ENCODE data around the gene PHGDH.
"Not testable (repeated sequence)": the region's sequence is repeated elsewhere in the genome, so short reads cannot be mapped to it uniquely, and the experiment has no call there.

The PHGDH gene

DNA sequence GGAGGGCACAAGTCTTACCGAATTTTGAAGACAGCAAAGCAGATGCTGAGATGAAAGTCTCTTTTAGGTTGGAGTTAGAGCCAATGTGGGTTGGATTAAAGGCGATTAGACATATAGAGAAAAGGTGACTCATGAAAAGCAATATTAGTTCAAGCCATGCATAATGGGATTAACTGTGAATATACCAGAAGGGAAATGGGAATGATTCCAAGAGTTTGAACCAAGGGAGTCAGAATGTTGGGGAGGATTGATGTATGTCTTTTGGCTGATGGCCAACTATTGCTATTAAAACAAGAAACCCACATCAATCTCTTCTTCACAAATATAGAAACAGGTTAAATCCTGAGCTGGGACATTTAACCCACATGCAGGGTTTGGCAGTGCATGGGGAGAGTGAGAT lies 55.8 kb downstream of the PHGDH start:
- DNase-seq: no peak

DNA sequence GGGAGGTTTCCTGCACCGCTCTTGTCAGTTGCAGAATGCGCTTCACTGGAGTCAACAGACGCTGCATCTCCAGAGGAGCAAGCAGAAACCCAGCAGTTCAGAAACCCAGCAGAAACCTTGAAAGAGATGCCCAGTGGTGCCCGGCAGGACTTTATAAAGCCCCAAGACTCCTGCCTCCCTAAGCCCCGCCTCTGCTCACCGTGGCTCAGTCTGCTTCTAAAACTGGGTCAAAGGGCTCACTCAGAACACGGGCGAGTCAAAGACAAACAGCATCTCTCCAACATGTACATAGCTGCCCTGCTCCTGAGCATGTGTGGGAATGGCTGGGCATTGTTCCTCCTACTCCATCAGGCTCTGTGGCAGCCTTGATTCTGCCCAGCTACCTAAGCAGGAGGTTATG lies 57.0 kb downstream of the PHGDH start, which contains the start of gene HMGCS2:
TSS of gene HMGCS2 (minus strand) at position 128 of the 400 bp plus-strand sequence. CDS start at position 67, 61 bp downstream.
- DNase-seq: no peak

DNA sequence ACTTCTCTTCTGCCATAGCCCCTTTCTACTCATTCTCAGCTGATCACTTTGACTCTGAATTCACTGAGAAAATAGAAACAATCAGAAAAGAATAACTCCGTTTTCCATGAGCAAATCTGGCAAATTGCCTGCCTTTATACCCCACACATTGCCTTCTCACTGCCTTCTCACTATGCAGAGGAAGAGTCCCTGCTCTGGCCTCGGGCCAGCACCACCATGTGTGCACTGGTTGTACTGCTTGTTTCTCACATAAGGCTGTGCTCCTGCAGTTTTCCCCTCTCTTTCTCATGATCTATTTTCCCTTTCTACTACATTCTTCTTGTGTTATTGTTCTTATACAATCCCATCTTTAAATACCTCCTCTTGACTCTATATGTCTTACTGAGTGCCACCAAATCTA lies 59.3 kb downstream of the PHGDH start:
- DNase-seq: peak; percentile 47

DNA sequence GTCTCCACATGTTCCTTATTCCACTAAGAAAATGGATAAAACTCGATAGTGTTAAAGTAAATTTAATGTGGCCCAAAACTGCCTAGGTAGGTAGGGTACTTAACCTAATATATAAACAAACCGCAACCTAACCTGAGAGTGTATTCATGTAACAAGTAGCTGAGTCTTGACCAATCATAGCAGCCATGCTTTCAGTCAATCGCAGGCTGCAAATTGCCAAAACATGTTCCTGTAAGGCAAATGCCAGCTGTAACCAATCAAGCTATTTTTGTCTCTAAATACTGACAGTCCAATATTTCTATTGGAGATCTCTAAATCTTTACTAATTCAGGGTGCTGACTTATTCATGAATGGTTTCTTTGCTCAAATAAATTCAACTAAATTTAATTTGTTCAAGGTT lies 60.0 kb downstream of the PHGDH start:
- no peak for DNase-seq

DNA sequence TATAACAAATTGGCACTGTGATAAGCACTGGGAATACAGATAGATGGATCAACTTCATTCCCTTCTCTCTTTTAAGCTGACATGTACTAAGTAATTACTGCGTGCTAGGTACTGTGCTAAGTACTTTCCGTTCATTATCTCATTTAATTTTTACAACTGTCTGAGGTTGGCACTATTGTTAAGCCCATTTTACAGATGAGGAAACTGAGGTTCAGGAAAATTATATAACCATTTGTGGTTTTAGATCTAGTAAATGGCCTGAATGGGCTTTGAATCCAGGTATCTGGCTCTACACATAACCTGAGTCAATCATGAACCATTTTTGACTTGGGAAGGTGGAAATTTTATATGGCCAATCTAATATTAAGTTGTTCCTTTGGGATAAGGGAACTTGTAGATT lies 60.6 kb downstream of the PHGDH start:
- DNase-seq: no peak

DNA sequence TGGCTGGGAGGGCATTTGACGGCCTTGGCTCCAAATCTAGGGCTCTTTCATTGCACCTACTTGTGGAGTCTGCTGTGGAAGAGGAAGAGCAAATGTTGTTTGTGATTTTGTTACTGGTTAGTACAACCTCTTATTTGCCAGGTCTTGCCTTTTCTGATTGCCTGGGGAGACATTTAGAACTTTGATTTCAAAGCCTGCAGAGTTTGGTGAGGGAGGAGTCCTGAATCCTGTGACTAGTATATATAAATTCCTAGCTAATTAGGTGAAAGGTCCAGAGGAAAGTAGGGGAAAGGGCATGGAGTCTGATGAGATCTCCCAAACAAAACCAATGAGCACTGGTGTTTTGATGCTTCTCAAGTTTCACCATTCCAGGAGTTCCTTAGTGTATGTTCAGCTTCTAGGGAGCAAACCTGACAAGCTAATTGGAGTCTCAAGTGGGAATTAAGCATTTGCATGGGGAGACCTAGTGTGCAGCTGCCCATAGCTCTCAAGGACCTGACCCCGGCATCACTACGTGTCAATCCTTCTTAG lies 62.0 kb downstream of the PHGDH start:
- DNase-seq: peak; percentile 47

DNA sequence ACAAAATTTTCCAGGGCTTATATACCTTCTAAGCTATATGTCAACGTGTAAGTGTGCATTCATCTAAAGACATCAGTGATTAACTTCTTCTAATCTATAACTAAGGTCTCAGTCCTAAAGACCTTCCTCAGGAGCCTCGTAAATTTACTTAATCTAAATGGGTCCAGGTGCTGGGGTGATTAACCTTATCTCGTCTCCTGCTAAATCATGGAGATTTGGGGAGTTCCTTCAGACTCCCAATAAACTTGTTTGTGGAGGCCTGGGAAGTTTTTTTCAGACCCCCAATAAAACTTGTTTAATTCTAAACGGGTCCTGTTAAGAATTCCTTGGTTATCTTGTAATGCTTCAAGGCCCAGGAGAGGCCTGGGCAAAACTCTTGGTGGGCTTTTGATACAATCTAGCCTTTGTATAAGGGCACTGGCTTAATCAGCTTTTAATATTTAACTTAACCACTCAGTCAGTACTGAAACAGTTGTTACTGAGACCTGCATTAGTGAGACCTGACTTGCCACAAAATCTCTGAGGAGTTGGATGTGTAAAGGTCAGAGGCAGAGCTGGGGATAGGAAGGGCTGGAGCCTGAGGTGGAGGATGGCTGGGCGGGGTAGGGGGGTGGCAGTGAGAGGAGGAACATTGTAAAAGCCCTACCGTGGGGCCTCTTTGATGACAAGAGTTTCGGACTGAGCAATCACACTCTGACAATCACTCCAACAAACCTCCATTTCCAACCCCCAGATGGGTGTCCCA lies 63.2 kb downstream of the PHGDH start:
- no peak for DNase-seq

DNA sequence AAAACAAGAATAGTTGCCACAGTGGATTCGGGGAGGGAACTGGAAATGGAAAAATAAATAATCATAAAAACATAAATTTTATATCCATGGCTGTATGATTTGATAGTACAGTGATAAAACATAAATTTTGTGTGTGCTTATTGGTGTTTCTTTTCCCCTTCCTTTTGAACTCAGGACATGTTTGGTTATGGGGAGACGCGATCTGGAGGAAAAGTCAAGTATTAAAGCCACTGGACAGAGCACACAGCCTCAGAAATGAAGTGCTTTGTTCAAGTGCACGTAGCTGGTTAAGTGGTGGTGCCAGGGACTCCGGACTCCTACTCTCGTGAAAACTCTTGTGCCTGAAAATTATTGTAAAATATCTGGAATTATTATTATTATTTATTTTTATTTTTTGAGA lies 66.6 kb downstream of the PHGDH start:
- DNase-seq: no peak

DNA sequence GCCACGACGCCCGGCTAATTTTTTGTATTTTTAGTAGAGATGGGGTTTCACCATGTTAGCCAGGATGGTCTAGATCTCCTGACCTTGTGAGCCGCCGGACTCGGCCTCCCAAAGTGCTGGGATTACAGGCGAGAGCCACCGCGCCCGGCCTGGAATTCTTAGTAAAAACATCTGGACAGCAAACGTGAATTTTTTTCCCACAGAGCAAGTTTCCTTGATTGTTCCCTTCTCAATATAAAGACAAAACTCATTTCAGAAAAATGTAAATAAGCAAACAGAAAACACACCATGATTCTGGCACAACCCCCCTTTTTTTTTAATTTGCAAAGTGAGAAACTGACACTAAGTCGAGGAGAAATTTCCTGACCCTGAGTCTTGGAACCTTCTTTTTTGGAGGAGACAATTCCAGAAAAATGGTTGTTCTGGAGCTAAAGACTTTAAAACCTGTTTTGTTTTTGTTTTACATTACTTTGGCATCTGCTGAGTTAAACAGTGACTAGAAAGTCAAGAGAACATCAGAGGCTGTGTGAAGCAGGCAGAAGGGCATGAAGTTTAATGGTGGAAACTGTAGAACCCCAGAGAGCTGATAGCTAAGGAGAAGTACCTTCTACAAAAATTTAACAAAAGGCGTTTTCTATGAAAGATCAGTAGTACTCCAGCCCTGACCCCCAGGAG lies 67.3 kb downstream of the PHGDH start:
- no peak for DNase-seq

DNA sequence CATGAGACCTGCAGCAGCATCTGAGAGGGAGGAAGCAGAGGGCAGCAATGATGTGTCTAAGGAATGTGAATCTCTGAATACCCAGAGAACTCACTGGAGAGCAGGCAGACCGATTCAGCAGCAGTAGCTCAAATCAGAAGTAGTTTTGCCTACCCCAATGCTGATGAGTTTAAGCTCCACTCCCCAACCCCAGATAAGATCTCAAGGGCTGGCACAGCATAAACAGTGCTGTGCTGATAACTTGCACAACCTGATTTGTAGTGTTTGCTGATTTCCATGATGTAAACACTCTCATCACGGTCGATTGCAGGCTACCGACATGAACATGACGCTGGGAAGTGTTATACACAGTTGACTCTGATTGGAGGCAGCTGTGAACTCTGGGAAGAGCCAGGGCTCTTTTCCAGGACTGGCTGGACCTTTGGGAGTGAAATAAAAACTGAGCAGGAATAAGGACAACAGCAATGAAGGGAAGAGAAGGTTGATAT lies 68.2 kb downstream of the PHGDH start:
- DNase-seq: peak; percentile 51

DNA sequence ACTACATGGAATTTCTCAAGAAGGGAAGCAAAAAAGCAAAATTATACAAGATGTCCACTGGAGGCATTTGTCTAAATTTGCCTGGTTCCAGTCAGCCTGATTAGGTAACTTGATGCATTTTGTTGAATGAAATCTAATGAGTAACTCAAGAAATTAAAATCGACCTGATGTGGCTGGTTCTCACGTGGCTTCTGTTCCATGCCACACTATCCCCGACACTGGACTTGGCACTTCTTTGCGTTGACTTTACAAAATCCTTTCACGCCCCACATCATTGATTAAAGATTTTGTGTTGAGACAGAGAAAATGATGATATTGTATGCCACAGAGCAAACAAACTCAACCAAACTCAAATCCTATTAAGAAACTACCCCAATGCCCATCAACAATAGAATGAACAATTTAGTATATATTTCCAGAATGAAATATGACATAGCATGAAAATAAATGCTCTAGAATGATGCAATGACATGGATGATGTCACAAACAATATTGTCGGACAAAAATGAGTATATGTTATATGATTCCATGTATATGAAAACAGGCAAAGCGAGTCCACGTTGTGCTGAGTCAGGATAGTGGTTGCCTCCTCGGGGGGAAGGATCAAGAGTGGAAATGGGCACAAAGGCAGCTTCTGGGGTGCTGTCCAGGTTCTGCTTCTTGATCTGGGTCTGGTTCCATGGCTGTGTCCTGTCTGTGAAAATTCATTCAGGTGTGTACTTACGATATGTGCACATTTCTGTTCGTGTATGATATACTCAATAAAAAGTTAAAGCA lies 69.9 kb downstream of the PHGDH start:
- DNase-seq: no peak

DNA sequence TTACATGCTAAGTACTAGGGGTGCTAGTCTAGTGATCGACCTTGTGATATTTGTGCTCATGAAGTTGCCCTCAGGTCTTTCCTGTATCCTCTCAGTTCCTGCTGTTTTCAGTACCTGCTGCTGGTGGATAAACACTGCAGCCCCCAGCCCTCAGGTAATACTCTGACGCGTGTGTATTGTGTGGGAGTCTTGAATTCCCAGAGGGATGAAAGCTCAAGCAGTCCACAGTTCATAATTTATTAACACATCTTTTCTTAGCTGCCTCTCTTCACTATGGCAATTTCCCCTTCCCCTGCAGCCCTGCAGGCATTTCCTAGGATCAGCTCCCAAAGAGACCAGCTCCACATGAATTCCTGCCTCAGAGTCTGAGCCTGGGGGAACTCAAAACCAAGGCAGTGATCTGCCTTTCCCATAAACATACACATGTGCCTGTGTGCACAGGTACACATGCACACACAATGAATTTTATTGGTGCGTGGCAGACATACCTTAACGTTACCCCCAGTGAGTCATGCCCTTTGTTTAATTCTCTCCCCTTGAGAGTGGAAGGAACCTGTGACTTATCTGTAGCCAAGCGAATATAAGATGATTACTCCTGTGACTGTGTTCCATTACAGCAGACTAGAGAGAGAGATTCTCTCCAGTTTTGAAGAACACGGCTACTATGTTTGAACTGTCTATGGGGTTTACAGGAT lies 71.0 kb downstream of the PHGDH start:
- DNase-seq: peak; percentile 36

DNA sequence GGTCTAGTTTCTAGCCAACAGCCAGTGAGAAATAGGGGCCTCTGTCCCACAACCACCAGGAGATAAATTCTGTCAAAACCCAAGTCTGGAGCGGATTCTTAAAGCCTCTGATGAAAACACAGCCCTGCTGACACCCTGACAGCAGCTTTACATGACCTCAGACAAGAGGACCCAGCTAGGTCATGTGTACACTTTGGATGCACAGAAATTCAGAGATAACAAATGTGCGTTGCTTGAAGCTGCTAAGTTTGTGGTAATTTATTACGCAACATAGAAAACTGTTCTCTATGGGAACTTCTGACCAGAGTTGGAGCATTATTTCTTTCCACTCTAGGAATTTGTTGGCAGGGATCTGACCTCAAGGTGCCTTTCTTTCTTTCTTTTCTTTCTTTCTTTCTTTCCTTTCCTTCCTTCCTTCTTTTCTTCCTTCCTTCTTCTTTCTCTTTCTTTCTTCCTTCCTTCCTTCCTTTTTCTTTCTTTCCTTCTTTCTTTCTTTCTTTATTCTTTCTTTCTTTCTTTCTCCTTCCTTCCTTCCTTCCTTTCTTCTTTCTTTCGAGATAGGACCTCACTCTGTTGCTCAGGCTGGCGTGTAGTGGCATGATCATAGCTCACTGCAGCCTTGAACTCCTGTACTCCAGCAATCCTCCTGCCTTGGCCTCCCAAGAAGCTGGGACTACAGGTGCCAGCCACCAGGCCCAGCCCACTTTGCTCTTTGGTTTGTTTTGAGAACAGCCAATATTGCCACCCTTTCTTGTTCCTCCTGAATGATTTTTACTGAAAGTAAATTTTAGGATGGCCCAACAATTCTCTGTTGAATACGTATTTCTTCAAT lies 71.8 kb downstream of the PHGDH start:
- no peak for DNase-seq

DNA sequence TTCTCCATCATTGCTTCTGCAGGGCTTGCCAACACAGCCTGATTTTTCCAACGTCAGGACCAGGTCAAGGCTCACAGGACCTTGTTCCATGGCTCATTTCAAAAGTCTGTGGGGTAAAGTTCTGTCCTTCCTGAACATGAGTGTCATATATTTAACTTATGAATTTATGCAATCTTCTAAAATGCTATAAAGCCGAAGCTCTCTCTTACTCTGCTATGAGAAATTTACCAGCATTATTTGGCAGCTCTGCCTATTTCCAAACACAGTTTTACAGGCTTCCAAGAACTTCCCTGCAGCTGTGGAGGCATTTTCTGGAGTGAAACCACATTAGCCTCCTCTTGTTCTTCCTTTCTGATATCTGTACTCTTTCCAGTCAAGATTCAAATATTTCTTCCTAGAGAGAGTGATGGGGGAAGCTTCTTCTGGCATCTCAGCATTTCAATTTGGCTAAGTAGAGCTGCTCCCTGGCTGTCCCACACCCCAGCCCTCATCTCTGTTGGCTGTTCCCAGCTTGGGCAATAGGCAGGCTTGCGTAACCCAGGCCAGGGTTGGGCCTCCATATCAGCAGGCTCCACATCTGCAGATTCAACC lies 72.6 kb downstream of the PHGDH start:
- no peak for DNase-seq

DNA sequence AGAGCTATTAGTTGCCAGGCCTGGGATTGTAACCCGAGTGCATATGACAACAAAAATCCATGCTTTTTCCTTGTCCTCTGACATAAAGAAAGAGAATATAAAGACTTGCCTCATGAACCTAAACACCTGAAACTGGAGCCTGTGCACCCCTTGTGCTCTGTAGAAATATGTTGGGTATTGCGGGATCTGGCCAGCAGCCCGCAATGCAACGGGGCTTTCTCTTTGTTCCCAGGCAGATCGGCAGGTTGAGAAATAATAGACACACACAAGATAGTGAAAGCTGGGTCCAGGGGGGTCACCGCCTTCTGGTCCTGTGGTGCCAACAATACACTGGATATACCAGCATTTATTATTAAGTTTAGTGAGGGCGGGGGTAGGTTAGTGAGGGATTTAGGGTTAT lies 74.3 kb downstream of the PHGDH start:
- not testable (repeated sequence) for DNase-seq

DNA sequence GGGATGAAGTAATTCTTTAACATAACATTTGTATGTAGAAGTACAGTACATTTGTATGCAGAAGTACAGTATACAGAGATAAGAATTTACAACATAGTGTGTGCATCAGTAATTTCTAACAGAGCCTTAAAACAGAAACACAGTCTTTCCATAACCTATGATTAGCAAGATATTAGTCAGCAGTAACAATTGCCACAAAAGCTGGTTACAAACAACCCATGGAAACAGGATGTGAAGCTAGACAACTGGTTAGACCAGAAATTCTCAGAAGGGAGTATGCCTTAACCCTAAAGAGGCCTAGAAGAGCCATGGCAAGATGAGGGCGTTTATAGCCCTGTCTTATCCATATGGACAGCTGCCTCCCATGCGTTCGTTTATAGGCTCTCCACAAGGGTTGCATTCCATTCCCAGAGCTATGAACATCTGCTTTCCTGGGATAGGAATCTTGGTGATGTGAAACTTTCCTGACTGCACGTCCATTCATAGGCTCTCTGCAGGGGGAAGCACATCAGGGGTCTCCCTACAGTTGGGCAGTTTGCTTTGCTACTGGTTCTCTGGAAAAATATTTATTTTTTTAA lies 74.8 kb downstream of the PHGDH start:
- not testable (repeated sequence) for DNase-seq

DNA sequence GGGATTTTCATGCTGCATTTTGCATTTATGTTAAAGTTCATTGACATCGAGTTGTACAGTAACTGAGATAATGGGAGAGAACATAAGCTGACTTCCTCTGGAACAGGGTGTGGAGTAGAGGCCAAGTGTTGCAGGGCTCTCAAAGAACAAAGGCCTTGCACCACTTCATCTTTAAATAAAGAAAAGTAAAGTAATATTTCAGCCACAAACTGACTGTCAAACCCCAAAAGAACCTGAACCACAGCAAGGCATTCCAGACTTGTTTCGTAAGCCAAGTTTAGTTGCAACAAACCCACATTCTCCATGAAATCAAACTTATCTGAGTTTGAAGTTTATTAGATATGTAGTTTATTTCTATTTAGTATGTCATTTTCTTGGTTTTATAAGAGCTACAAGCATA lies 76.0 kb downstream of the PHGDH start:
- DNase-seq: no peak

DNA sequence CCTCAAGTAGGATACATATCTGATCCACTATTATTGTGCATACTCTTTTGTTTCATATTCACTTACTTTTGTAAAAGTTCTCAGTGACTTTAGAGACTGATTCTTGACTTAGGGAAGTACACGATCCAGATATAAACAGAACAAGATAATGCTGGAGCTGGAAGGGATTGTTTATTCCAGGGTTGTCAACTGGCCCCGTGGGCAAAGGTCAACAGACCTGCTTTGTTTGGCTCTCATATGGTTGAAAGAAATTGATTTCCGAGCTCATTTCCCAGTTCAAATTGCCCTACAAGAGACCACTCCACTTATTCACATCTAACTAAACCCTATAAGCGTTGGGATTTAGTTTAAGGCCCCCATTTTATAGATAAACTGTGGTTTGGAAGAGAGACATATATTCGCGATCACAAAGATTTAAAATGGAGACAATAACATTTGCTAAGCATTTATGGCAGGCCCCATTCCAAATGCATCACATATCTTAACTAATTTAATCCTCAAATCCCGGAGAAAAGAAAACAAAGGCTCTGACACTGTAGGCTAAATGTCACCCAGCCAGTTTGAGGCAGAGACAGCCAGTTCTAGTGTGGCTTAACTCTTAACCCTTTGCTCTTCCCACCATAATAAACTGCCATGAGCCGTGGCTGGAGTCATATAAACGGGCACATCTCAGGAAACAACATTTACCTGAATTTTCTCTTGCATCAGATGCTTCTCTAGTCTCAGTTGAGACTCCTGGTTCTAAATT lies 78.9 kb downstream of the PHGDH start:
- DNase-seq: no peak

DNA sequence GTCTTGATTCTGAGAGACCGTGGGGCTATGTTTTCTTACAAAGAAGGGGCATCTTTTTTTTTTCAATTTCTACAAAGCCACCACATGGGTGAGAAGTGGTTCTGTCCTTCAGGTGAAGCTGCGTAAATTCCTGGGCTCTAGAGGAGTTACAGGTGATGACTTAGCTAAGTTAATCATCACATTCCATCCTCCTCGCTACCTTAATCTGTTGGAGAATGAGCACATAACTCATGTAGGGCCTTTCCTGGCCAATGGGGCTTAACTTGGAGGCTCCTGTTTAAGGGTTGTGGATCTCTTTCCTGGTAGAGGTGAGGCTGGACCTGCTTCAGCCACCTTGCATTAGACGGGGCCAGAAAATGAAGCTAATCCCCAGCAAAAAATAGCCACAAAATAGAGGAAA lies 79.6 kb downstream of the PHGDH start:
- DNase-seq: no peak
